ENCODE results near the gene JMJD1C.

The JMJD1C gene

GRCh38 chr10:63438506-63439498 is 27.0 kb downstream of the JMJD1C start:
- no peak for DNase-seq (ENCODE audit: low read depth in 2 of 2)

- DNase-seq (ENCODE audit: low read depth in 2 of 2): no peak
Measured at GRCh38 chr10:63437116-63437949, 28.4 kb downstream of the JMJD1C start.

DNA sequence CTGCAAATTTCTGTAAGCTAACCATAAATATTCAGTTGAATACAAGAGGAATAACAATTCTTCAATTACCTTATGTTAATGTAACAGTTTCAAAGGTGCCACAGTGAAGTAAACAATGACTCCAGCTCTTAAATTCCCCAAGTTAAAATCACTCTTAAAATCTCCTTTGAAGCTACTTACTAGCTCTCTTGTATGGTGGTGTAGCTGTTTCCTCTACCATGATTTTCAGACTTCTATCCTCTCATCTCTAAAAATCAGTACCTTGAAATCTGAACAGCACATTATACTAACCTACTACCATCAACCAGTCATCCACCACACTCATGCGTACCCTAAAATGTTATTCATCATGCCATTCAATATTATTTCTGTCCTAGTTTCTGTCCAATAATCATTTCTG is 29.6 kb downstream of the JMJD1C start:
- DNase-seq (ENCODE audit: low read depth in 2 of 2): no peak

GRCh38 chr10:63434866-63435854 is 30.6 kb downstream of the JMJD1C start:
- no peak for DNase-seq (ENCODE audit: low read depth in 2 of 2)

DNA sequence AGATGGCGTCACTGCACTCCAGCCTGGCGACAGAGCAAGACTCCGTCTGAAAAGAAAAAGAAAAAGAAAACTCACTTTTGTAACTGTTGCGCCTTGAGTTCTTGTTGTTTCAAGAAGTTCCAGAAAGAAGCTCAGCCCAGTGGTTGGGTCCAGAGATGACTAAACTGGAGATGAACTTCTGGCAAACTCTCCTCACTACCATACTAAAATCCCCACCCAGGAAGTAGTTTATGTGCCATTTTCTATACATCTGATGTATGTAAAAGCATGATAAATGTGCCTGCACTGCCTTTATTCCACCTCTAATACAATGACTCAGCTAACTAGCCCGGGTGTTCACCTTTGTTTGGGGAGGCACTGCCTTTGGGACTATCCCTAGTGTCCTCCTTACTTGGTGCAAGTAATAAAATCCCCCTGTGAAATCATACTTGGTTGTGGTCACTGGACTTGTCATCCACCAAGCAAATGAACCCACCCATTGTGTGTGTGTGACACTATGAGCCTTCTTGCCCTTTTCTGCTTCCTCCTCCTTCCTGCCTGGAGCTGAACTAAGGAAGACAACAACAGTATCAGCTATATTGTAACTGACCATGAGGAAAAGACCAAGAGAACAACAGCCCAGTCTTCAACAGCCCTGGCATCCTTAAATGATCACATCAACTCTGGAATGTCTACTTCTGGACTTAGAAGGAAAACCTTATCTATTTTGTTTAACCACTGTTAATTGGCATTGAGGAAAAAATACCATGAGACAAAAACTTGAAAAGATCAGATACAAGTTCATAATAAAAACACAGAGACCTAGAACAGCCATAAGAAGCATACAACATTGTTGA is 33.6 kb downstream of the JMJD1C start:
- DNase-seq (ENCODE audit: low read depth in 2 of 2): no peak

- DNase-seq (ENCODE audit: low read depth in 2 of 2): no peak
Measured at GRCh38 chr10:63430999-63431356, 34.8 kb downstream of the JMJD1C start.

DNA sequence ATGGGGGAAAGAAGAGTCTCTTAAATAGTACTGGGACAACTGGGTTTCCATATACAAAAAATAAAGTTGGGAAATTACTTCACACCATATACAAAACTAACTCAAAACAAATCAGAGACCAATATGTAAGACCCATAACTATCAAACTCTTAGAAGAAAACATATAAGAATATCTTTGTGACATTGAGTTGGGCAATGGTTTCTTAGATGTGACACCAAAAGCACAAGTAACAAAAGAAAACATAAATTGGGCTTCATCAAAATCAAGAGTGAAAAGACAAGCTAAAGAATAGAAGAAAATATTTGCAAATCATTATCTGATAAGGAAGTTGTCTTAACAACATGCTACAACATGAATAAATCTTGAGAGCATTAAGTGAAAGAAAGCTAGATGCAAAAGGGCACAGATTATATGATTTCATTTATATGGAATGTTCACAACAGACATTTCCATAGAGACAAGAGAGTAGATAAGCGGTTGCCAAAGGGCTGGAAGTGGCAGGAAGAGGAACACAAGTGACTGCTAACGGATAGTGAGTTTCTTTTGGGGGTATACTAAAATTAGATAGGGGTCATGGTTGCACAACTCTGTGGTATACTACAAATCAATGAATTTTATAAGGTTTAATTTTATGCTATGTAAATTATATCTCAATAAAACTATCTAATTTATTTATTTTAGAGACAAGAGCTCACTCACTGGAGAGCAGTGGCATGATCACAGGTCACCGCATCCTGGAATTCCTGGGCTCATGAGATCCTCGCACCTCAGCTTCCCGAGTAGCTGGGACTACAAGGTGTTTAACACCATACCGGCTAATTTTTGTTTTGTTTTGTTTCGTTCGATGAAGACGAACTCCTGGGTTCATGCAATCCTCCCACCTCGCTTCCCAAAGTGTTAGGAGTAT is 35.4 kb downstream of the JMJD1C start:
- DNase-seq (ENCODE audit: low read depth in 2 of 2): no peak

- DNase-seq (ENCODE audit: low read depth in 2 of 2): no peak
Measured at GRCh38 chr10:63429281-63429680, 36.5 kb downstream of the JMJD1C start.

GRCh38 chr10:63427013-63427412 is 38.8 kb downstream of the JMJD1C start:
- DNase-seq (ENCODE audit: low read depth in 2 of 2): no peak

- no peak for DNase-seq (ENCODE audit: low read depth in 2 of 2)
Measured at GRCh38 chr10:63425512-63425911, 40.3 kb downstream of the JMJD1C start.

DNA sequence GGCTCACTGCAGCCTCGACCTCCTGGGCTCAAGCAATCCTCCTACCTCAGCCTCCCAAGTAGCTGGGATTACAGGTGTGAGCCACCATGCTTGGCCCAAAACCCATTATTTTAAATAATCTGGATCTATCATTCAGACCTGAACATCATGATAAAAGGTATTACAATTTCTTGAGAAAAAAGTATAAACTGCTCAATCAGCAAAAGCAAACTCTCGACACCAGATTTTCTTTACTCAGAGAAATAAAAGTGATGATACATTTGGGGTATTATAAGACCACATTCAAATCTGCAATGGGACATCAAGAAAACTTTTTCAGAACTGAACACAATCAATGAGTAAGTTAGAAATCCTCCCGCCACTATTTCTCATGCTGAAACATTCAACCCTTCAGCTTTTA is 41.2 kb downstream of the JMJD1C start:
- no peak for DNase-seq (ENCODE audit: low read depth in 2 of 2)

- no peak for DNase-seq (ENCODE audit: low read depth in 2 of 2)
Measured at GRCh38 chr10:63423494-63423893, 42.3 kb downstream of the JMJD1C start.

DNA sequence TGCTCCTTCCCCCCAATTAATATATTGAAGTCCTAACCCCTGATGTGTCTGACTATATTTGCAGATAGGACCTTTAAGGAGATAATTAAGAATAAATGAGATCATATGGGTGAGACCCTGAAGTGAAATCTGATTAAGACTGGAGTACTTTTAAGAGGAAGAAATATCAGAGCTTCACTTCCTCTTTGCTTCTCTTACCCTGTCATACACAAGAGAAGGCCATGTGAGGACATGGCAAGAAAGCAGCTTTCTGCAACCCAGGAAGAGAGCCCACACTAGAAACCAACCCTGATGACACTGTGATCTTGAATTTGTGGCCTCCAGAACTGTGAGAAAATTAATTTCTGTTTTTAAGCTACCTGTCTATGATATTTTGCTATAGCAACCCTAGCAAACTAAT is 44.2 kb downstream of the JMJD1C start:
- no peak for DNase-seq (ENCODE audit: low read depth in 2 of 2)

DNA sequence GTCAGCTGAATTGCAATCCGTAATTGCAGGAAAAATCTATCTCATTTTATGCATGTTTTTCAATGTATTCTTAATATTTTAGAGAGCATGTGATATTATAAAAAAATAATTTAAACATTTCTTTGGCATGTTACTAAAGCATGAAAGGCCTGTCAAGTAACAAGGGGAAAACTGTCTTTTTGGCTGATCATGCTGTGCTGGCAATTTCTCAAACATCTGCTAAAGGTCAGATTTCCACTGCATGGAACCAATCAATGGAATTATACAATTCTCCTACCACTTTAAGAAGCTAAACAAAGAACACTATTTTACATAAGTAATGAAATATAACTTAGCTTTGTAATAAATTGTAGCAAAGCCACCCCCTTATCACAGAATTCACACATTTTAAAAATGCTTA is 49.4 kb downstream of the JMJD1C start:
- DNase-seq (ENCODE audit: low read depth in 2 of 2): no peak

DNA sequence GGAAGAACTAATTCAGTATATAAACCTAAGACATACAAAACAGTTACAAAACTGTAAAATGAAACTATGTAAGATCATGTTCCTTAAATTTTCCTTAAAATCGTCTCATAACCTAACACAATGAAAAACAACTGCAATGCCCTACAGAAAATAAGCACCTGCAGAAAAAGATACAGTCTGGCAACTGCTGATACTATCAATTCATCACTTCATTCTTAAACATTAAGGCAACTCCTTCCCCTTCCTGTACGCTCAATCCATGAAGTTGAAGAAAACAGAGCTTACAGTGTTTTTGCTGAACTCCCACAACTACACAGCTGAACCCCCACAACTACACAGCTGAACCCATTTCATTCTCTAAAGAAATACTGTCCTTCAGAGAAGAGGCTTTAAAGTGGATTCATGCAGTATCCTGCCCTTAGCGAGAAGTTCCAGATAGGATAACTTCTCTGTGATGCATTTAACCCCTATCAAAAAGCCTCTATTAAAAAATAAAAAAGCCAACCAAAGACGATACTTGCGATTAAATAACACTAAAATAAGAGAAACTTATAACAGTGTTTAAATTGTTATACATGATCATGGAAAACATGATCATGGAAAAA is 50.0 kb downstream of the JMJD1C start:
- no peak for DNase-seq (ENCODE audit: low read depth in 2 of 2)

DNA sequence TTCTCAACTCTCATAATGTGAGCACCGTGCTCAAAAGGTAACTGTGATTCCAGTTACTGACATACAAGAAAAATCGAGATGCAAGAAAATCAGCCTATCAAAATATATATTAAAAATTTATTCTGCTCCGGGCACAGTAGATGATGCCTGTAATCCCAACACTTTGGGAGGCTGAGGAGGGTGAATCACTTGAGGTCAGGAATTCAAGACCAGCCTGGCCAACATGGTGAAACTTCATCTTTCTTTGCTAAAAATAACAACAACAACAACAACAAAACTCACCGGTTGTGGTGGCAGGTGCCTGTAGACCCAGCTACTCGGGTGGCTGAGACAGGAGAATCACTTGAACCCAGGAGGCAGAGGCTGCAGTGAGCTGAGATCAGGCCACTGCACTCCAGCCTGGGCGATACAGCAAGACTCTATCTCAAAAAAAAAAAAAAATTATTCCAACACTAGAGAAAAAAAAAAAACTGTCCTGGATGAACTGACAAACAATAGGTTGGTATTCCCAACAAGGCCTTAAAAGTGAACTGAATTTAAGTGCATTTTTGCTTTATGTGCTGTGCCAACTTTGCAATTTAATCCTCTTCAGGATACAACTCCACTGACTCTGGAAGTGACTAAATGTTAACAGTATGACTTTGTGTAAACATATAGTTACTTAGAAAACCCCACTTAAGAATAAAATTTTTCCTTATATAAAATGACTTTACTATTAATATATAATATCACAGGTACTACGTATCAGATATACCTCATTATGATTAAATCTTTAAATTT is 51.1 kb downstream of the JMJD1C start:
- no peak for DNase-seq (ENCODE audit: low read depth in 2 of 2)

- no peak for DNase-seq (ENCODE audit: low read depth in 2 of 2)
Measured at GRCh38 chr10:63413429-63413828, 52.3 kb downstream of the JMJD1C start.

- no peak for DNase-seq (ENCODE audit: low read depth in 2 of 2)
Measured at GRCh38 chr10:63412304-63412703, 53.5 kb downstream of the JMJD1C start.
